ENCODE data around the gene RPL22.

DNA sequence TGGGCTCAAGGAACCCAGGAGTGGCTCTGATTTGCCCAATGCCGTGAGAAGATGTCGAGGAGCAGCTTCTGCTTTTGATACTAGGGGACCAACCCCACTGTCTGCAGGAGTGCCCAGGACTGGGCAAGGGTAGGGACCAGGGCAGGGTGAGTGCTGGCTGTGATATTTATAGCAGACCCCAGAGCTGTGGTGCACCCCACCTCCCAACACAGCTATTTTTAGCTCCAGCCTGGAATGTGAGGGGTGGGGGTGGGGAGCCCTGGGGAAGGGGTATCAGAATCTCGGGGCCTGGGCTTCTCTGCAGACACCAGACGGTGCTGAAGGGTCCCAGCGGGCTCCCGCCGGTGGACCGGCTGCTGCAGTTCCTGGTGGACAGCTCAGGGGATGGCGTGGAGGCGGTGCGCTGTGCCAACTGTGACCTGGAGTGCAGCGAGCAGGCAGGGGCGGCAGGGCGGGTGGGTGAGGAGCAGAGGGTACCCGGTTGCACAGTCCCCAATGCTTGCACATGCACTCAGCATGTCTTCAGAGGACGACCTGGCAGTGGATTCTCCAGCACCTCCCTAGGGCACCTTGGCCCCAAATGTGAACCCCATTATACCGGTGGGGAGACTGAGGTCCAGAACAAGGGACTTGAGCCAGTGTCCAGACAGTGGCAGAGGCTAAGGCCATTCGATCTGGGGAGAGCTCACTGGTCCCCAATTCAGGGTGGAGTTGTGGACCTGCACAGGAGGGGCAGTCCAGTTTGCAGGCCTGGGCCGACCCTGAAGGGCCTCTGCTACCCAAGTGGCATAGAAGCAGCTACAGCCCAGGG is 7.9 kb upstream of the RPL22 start:
- TF ChIP-seq ZC3H10 (CRISPR knock-in tag; IDR thresholded peaks at IDR 0.05) (no peak), TCF4 (CRISPR knock-in tag; IDR thresholded peaks at IDR 0.05; ENCODE audit: borderline replicate concordance) (no peak)
